ENCODE measurements around the gene CNOT3.

GRCh38 chr19:54108496-54108895 is 29.1 kb upstream of the CNOT3 start:
- TF ChIP-seq CTCF (IDR thresholded peaks at IDR 0.05) (no peak), POLR2A (IDR thresholded peaks at IDR 0.05) (no peak)

Data from body of pancreas (tissue), 4 donors.